Osteoblast (primary cell): Measurements from ENCODE around the gene TMEM209. TPM values are rescaled to one million over a fixed set of nuclear protein-coding genes. Genes with fewer than 3 reads are reported as not detected.

Experiments used
- DNase-seq: peaks from one replicate; pipeline ENCODE4 v3.0.0; 2011; ENCODE audit warnings: low spot score, mixed read lengths; ENCODE audit not compliant: insufficient read length; ENCODE audit errors: missing footprints
- H2AFZ ChIP-seq: 2 replicates; pipeline ENCODE4 v1.6.0; 2011; ENCODE audit warnings: mild to moderate bottlenecking, low read length
- H3K27ac ChIP-seq: 2 replicates; pipeline ENCODE4 v1.5.1; 2011; ENCODE audit warnings: mild to moderate bottlenecking, low read depth, low read length, moderate library complexity
- H3K27me3 ChIP-seq: 2 replicates; pipeline ENCODE4 v1.6.0; 2012; ENCODE audit warnings: mild to moderate bottlenecking, control low read depth, inconsistent platforms, low read length, moderate library complexity; ENCODE audit not compliant: insufficient read depth
- H3K36me3 ChIP-seq: 2 replicates; pipeline ENCODE4 v1.5.1; 2011; ENCODE audit warnings: mild to moderate bottlenecking, low read length, control low read depth, moderate library complexity; ENCODE audit not compliant: insufficient read depth
- H3K4me1 ChIP-seq: 2 replicates; pipeline ENCODE4 v1.5.1; 2011; ENCODE audit warnings: mild to moderate bottlenecking, low read length, control low read depth, moderate library complexity; ENCODE audit not compliant: insufficient read depth
- H3K4me2 ChIP-seq: 2 replicates; pipeline ENCODE4 v1.6.0; 2011; ENCODE audit warnings: mild to moderate bottlenecking, low read length; ENCODE audit not compliant: insufficient read depth
- H3K4me3 ChIP-seq: fragments of 200-600 bp; sonication (generic); 3 replicates; pipeline ENCODE4 v1.5.1; 2012; ENCODE audit warnings: mild to moderate bottlenecking, low read length, inconsistent platforms; ENCODE audit not compliant: insufficient read depth
- H3K79me2 ChIP-seq: 2 replicates; pipeline ENCODE4 v1.6.0; 2012; ENCODE audit warnings: mild to moderate bottlenecking, low read length, control low read depth, inconsistent platforms; ENCODE audit not compliant: insufficient read depth
- H3K9me3 ChIP-seq: 2 replicates; pipeline ENCODE4 v1.5.1; 2011; ENCODE audit warnings: low read depth, low read length, control low read depth
- H4K20me1 ChIP-seq: 2 replicates; pipeline ENCODE4 v1.6.0; 2012; ENCODE audit warnings: mild to moderate bottlenecking, low read length, control low read depth; ENCODE audit not compliant: insufficient read depth
- total RNA-seq: library from RNA; depleted of rRNA; stranded (reverse); fragments of >200 nt; gene quantifications from 2 replicates; pipeline ENCODE4 v1.2.3, GENCODE V29; 2012
- TF ChIP-seq, protein P1 (sequence below): IDR thresholded peaks from 2 replicates; pipeline ENCODE4 v1.5.1; 2011; ENCODE audit warnings: mild to moderate bottlenecking, low read depth, low read length, moderate library complexity; ENCODE audit errors: extremely low read depth

Gene TMEM209
- total RNA-seq, 1 donor = 19.9 TPM

DNA sequence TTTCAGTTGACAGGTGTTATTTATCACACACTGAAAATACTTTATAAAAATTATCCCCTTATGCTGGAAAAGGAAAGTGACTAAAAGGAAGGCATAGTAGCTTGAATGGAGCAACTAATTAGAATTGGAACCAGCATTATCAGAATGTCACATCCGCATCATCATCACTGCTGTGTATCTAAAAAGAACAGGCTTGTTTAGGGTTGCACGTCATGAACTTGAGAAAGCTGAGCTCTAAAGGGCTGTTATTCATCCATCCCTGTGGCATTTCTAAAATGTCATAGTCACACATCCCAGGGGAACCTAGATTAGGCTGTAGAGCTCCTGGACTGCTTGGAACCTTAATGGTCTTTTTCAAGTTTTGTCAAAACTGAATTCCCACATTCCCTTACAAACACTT lies 80.5 kb downstream of the TMEM209 start:
- Histone ChIP-seq H3K36me3 (peaks cover 51% of the 10 kb centered on the region), H4K20me1 (no peaks in the 10 kb centered on the region), H3K27ac (no peak overlapping the region), H3K4me2 (no peak overlapping the region), H3K27me3 (no peaks in the 10 kb centered on the region), H3K4me1 (peaks cover 12% of the 10 kb centered on the region), H3K9me3 (no peaks in the 10 kb centered on the region), H2AFZ (no peak overlapping the region), H3K4me3 (no peak overlapping the region), H3K79me2 (no peaks in the 10 kb centered on the region)
- TF ChIP-seq, protein P1, sequence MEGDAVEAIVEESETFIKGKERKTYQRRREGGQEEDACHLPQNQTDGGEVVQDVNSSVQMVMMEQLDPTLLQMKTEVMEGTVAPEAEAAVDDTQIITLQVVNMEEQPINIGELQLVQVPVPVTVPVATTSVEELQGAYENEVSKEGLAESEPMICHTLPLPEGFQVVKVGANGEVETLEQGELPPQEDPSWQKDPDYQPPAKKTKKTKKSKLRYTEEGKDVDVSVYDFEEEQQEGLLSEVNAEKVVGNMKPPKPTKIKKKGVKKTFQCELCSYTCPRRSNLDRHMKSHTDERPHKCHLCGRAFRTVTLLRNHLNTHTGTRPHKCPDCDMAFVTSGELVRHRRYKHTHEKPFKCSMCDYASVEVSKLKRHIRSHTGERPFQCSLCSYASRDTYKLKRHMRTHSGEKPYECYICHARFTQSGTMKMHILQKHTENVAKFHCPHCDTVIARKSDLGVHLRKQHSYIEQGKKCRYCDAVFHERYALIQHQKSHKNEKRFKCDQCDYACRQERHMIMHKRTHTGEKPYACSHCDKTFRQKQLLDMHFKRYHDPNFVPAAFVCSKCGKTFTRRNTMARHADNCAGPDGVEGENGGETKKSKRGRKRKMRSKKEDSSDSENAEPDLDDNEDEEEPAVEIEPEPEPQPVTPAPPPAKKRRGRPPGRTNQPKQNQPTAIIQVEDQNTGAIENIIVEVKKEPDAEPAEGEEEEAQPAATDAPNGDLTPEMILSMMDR = no peak
- no peak for DNase-seq

DNA sequence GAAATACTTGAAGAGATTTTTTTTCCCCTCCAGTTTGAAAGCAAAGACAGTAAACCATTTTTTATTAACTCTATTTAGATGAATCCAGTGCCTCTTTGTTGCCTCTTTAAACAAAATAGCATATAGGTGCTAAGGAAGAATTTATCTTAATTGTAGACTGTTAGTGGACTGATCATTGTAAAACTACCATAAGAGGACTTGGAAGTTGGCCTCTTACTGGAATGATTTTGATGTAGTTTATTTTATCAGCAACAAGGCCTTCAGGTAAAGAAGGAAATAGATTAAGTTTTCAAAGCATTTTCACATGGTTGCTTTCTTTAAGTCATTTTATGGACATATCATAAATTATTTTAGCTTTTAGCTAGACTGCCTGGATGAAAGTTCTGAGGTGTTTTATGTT lies 81.7 kb downstream of the TMEM209 start:
- peaks cover 47% of the 10 kb centered on the region for H3K36me3 ChIP-seq
- no peak overlapping the region for H2AFZ ChIP-seq
- TF ChIP-seq, protein P1 = no peak
- H3K4me3 ChIP-seq = no peak overlapping the region
- no peaks in the 10 kb centered on the region for H3K79me2 ChIP-seq
- H3K4me2 ChIP-seq = no peak overlapping the region
- peaks cover 12% of the 10 kb centered on the region for H3K4me1 ChIP-seq
- no peaks in the 10 kb centered on the region for H3K27me3 ChIP-seq
- H3K27ac ChIP-seq = no peak overlapping the region
- no peaks in the 10 kb centered on the region for H3K9me3 ChIP-seq
- DNase-seq = no peak
- no peaks in the 10 kb centered on the region for H4K20me1 ChIP-seq

DNA sequence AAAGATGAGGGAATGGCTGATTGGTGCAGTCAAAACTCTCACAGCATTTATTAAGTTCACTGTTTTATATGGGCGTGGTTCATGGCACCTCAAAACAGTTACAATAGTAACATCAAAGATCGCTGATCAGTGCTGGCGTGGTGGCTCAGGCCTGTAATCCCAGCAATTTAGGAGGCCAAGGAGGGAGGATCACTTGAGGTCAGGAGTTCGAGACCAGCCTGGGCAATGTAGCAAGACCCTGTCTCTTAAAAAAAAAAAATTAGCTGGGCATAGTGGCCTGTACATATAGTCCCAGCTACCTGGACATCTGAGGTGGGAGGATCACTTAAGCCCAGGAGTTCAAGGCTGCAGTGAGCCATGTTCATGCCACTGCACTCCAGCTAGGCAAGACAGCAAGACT lies 86.4 kb downstream of the TMEM209 start:
- peaks cover 26% of the 10 kb centered on the region for H3K36me3 ChIP-seq
- H3K4me1 ChIP-seq = no peaks in the 10 kb centered on the region
- H3K27ac ChIP-seq = no peak overlapping the region
- no peak overlapping the region for H3K4me2 ChIP-seq
- no peak overlapping the region for H2AFZ ChIP-seq
- no peaks in the 10 kb centered on the region for H3K9me3 ChIP-seq
- H4K20me1 ChIP-seq = no peaks in the 10 kb centered on the region
- DNase-seq = no peak
- H3K79me2 ChIP-seq = no peaks in the 10 kb centered on the region
- no peak overlapping the region for H3K4me3 ChIP-seq
- no peaks in the 10 kb centered on the region for H3K27me3 ChIP-seq
- TF ChIP-seq, protein P1 = no peak

DNA sequence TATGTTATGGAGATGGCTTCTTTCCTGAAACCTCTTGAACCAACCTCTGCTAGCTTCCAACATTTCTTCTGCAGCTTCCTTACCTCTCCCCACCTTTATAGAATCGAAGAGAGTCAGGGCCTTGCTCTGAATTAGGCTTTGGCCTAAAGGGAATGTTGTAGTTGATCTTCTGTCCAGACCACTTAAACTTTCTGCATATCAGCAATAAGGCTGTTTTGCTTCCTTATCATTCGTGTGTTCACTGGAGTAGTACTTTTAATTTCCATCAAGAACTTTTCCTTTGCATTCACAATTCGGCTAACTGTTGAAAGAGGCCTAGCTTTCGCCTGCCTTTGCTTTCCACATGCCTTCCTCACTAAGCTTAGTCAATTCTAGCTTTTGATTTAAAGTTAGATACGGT lies 86.9 kb downstream of the TMEM209 start:
- Histone ChIP-seq H3K36me3 (peaks cover 21% of the 10 kb centered on the region), H3K4me2 (no peak overlapping the region), H2AFZ (no peak overlapping the region)

More for the DNA sequence above, 86.9 kb downstream of the TMEM209 start:
- H4K20me1 ChIP-seq = no peaks in the 10 kb centered on the region
- no peak overlapping the region for H3K4me3 ChIP-seq
- no peaks in the 10 kb centered on the region for H3K4me1 ChIP-seq
- no peaks in the 10 kb centered on the region for H3K79me2 ChIP-seq
- H3K9me3 ChIP-seq = no peaks in the 10 kb centered on the region
- H3K27me3 ChIP-seq = no peaks in the 10 kb centered on the region
- no peak overlapping the region for H3K27ac ChIP-seq
- no peak for DNase-seq
- TF ChIP-seq, protein P1 = no peak
